Measurements from ENCODE around the gene PIF1.

Gene PIF1

GRCh38 chr15:64825431-64826294 lies at the start of gene PIF1:
Gene PIF1 (minus strand): TSS chr15:64825647. CDS start chr15:64824335, 1,312 bp downstream.
- DNase-seq: peak; percentile 95

- DNase-seq: no peak
Observed at GRCh38 chr15:64870353-64870752, 44.9 kb upstream of the PIF1 start.

- DNase-seq: no peak
Observed at GRCh38 chr15:64869501-64869900, 44.1 kb upstream of the PIF1 start.

- DNase-seq: no peak
Observed at GRCh38 chr15:64865998-64866520, 40.6 kb upstream of the PIF1 start.

GRCh38 chr15:64865126-64865997 lies 39.9 kb upstream of the PIF1 start:
- DNase-seq: no peak

GRCh38 chr15:64864068-64864467 lies 38.6 kb upstream of the PIF1 start:
- no peak for DNase-seq

- no peak for DNase-seq
Observed at GRCh38 chr15:64862408-64862807, 37.0 kb upstream of the PIF1 start.

- DNase-seq: no peak
Observed at GRCh38 chr15:64861960-64862359, 36.5 kb upstream of the PIF1 start.

GRCh38 chr15:64861331-64861730 lies 35.9 kb upstream of the PIF1 start:
- DNase-seq: no peak

GRCh38 chr15:64859226-64859625 lies 33.8 kb upstream of the PIF1 start:
- DNase-seq: no peak

GRCh38 chr15:64858021-64858575 lies 32.7 kb upstream of the PIF1 start:
- no peak for DNase-seq

GRCh38 chr15:64857421-64857820 lies 32.0 kb upstream of the PIF1 start:
- no peak for DNase-seq

- no peak for DNase-seq
Observed at GRCh38 chr15:64856429-64857145, 31.1 kb upstream of the PIF1 start.

GRCh38 chr15:64855205-64855975 lies 29.9 kb upstream of the PIF1 start:
- peak; percentile 79 for DNase-seq

GRCh38 chr15:64854526-64854925 lies 29.1 kb upstream of the PIF1 start:
- DNase-seq: no peak

GRCh38 chr15:64854041-64854440 lies 28.6 kb upstream of the PIF1 start:
- no peak for DNase-seq

GRCh38 chr15:64851503-64851840 lies 26.0 kb upstream of the PIF1 start:
- DNase-seq: no peak

- no peak for DNase-seq
Observed at GRCh38 chr15:64850778-64851502, 25.5 kb upstream of the PIF1 start.

- no peak for DNase-seq
Observed at GRCh38 chr15:64847876-64848716, 22.6 kb upstream of the PIF1 start.

- no peak for DNase-seq
Observed at GRCh38 chr15:64847448-64847847, 22.0 kb upstream of the PIF1 start.
